ENCODE data around the gene ZNF710. TPM values are rescaled to one million over a fixed set of nuclear protein-coding genes. Genes with fewer than 3 reads are reported as not detected.

The ZNF710 gene
- total RNA-seq, 1 donor: 29.1 TPM

GRCh38 chr15:89985111-89985510, 16.0 kb upstream of the ZNF710 start:
- no peak for DNase-seq (ENCODE audit: low read depth in 2 of 3, low spot score in 2 of 3)

- DNase-seq (ENCODE audit: low read depth in 2 of 3, low spot score in 2 of 3): no peak
Measured at GRCh38 chr15:89991312-89991711, 9.8 kb upstream of the ZNF710 start.

GRCh38 chr15:89993349-89993748, 7.8 kb upstream of the ZNF710 start:
- no peak for DNase-seq (ENCODE audit: low read depth in 2 of 3, low spot score in 2 of 3)

GRCh38 chr15:89997079-89997478, 4.0 kb upstream of the ZNF710 start:
- no peak for DNase-seq (ENCODE audit: low read depth in 2 of 3, low spot score in 2 of 3)

- DNase-seq (ENCODE audit: low read depth in 2 of 3, low spot score in 2 of 3): no peak
Measured at GRCh38 chr15:89998141-89998661, 2.9 kb upstream of the ZNF710 start.

- DNase-seq (ENCODE audit: low read depth in 2 of 3, low spot score in 2 of 3): no peak
Measured at GRCh38 chr15:89998923-89999675, 2.0 kb upstream of the ZNF710 start.

GRCh38 chr15:89999676-90000185, 1.4 kb upstream of the ZNF710 start:
- DNase-seq (ENCODE audit: low read depth in 2 of 3, low spot score in 2 of 3): no peak

- DNase-seq (ENCODE audit: low read depth in 2 of 3, low spot score in 2 of 3): peak in 1 of 3 donors; percentile 66
Measured at GRCh38 chr15:90000186-90001001, 730 bp upstream of the ZNF710 start.

- peak; percentile 26 to 67 (median 58) for DNase-seq (ENCODE audit: low read depth in 2 of 3, low spot score in 2 of 3)
Measured at GRCh38 chr15:90001683-90002427, 731 bp downstream of the ZNF710 start.

GRCh38 chr15:90002428-90002844, 1.3 kb downstream of the ZNF710 start:
- peak in 1 of 3 donors; percentile 39 for DNase-seq (ENCODE audit: low read depth in 2 of 3, low spot score in 2 of 3)

- no peak for DNase-seq (ENCODE audit: low read depth in 2 of 3, low spot score in 2 of 3)
Measured at GRCh38 chr15:90003736-90004135, 2.6 kb downstream of the ZNF710 start.

GRCh38 chr15:90004252-90004651, 3.1 kb downstream of the ZNF710 start:
- no peak for DNase-seq (ENCODE audit: low read depth in 2 of 3, low spot score in 2 of 3)

- DNase-seq (ENCODE audit: low read depth in 2 of 3, low spot score in 2 of 3): no peak
Measured at GRCh38 chr15:90004671-90005070, 3.5 kb downstream of the ZNF710 start.

GRCh38 chr15:90006217-90007075, 5.3 kb downstream of the ZNF710 start:
- DNase-seq (ENCODE audit: low read depth in 2 of 3, low spot score in 2 of 3): no peak

GRCh38 chr15:90007076-90007460, 5.9 kb downstream of the ZNF710 start:
- no peak for DNase-seq (ENCODE audit: low read depth in 2 of 3, low spot score in 2 of 3)

- no peak for DNase-seq (ENCODE audit: low read depth in 2 of 3, low spot score in 2 of 3)
Measured at GRCh38 chr15:90008607-90009006, 7.5 kb downstream of the ZNF710 start.

- no peak for DNase-seq (ENCODE audit: low read depth in 2 of 3, low spot score in 2 of 3)
Measured at GRCh38 chr15:90009301-90010022, 8.3 kb downstream of the ZNF710 start.

- no peak for DNase-seq (ENCODE audit: low read depth in 2 of 3, low spot score in 2 of 3)
Measured at GRCh38 chr15:90011705-90012104, 10.6 kb downstream of the ZNF710 start.

- peak in 1 of 3 donors; percentile 72 for DNase-seq (ENCODE audit: low read depth in 2 of 3, low spot score in 2 of 3)
Measured at GRCh38 chr15:90013503-90013937, 12.4 kb downstream of the ZNF710 start.

All from hematopoietic multipotent progenitor cell (in vitro differentiated cells).